CD4-positive, alpha-beta T cell treated with Interferon alpha-2 for 1 hour (primary cell): ENCODE results near the gene CIAO2A.
"Not testable (repeated sequence)": the region's sequence is repeated elsewhere in the genome, so short reads cannot be mapped to it uniquely, and the experiment has no call there.

Experiments
- DNase-seq, 2 donors: peaks; one replicate each; pipeline ENCODE4 v3.0.0-alpha.2; 2020 to 2022

CIAO2A gene

GRCh38 chr15:64111679-64112050 is 18.0 kb upstream of the CIAO2A start:
- no peak for DNase-seq

DNA sequence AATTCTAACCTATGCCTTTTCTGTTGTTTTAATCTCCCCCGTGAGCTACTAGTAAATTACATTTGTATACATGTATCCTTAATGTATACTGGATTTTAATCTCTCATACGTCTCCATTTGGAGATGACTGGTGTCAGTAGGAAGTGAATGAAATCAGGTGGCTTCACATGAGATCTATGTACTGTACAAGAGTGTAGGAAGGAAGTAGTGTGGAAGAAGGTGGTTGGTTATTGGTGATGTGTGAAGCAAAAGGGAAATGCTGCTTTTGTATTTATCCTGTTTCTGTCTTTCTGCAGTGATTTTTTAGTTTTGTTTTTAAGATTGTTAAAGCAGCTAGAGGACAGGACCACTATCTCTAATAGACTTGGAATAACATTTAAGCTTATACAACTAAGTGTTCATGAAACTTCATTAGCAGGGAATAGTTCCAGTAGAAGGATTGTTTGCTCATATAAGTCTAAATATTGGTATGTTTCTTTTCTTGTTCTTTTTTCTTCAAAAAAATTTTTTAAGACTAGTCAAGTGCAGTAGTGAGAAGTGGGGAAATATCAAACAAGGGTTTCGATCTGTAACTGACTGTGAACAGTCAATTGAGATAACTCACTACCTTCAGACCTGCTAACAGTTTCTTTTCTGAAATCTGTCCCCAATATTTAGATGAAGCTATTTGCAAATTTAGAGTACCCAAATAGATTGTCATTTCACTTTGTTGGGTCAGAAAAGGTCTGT is 17.5 kb upstream of the CIAO2A start:
- DNase-seq = peak in 1 of 2 donors; percentile 12

GRCh38 chr15:64110108-64110701 is 16.6 kb upstream of the CIAO2A start:
- DNase-seq = not testable (repeated sequence)

GRCh38 chr15:64107337-64107736 is 13.7 kb upstream of the CIAO2A start:
- DNase-seq = no peak

DNA sequence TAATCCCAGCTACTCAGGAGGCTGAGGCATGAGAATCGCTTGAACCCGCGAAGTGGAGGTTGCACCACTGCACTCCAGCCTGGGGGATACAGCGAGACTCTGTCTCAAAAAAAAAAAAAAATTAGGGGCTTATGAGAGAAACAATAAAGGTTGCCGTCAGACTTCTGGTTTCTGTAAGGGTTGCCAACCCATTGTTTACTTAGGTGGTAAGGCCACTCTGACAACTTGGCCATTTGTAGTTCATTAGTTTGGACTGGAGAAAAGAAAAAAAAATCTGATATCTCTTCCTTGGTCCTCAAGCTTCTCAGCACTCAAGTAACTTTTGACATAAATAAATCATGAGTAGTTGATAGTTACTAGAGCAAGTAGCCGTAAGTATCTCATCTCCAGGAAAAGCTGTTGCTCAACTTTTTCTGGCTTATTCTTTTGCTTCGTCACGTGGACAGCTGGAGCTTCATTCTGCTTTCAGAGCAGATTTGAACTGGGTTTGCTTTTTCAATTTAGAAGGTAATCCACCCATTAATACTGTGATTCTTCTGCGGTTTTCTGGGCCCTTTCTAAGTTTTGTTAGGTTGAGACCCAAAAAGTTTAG is 11.6 kb upstream of the CIAO2A start:
- DNase-seq = no peak

DNA sequence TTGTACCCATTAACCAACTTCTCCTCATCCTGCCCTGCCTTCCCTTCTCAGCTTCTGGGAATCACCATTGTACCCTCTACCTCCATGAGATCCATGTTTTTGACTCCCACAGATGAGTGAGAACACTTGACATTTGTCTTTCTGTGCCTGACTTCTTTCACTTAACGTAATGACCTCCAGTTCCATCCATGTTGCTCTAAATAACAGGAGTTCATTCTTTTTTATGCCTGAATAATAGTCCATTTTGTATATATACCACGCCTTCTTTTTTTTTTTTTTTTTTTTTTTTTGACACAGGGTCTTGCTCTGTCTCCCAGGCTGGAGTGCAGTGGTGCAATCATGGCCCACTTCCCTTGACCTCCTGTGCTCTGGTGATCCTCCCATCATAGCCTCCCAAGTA is 8.9 kb upstream of the CIAO2A start:
- no peak for DNase-seq

GRCh38 chr15:64100958-64101357 is 7.3 kb upstream of the CIAO2A start:
- DNase-seq = no peak

DNA sequence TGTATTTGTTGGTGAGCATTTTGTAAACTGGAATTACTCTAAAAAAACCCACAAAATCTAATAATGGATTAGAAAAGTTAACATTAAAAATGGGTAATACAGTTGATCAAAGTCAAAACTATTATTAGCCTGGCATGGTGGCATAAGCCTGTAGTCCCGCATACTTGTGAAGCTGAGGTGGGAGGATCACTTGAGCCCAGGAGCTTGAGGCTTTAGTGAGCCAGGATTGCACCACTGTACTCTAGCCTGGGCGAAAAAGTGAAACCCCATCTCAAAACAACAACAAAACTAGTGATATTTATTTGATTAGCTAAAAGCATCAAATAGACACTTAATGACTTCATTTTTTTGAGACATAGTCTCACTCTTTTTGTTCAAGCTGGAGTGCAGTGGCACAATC is 5.7 kb upstream of the CIAO2A start:
- no peak for DNase-seq

- DNase-seq = peak in 1 of 2 donors; percentile 25
Observed at GRCh38 chr15:64096668-64097384, 3.2 kb upstream of the CIAO2A start.

- DNase-seq = peak; percentile 95 to 98
Observed at GRCh38 chr15:64095795-64096667, 2.4 kb upstream of the CIAO2A start, which contains the start of gene SNX1. SNX1 (plus strand) TSS chr15:64095982; CDS start chr15:64096014, 32 bp downstream.

DNA sequence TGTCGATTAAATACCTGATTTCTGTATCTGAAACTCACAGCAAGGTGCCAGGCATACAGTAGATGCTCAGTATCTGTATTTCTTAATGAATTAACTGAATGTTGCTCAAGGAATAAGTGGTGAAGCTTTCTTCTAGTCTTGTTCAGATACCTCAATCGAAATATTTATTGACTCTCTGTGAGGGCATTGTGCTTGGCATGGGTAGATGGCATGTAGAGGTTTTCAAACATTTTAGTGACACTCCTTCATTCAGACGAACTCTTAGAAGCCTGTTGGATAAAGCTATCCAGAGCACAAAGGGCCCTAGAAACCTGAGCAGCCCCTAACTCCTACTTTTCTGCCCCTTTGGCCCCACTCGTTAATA is 1.8 kb upstream of the CIAO2A start:
- DNase-seq = no peak

- DNase-seq = peak; percentile 27 to 44
Observed at GRCh38 chr15:64092864-64093626, 593 bp downstream of the CIAO2A start.

GRCh38 chr15:64092075-64092820 is 1.4 kb downstream of the CIAO2A start:
- peak in 1 of 2 donors; percentile 55 for DNase-seq

DNA sequence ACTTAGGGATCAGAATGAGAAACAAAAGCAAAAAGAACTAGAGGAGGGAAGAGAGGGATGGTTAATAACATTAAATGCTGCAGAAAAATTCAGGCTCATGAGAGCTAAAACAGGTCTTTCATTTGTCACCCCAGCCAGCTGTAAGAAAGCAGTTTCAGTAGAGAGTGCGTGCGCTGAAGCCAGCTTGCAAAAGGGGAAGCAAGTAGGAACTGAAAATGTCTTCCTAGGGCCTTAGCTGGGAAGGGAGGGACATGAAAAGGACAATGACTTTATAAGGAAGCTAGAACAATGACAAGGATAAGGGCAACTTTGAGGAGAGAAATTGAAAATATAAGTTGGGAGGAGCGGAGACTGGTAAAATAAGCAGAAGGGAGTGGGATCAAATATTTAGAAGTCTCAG is 3.1 kb downstream of the CIAO2A start:
- DNase-seq = peak in 1 of 2 donors; percentile 29

DNA sequence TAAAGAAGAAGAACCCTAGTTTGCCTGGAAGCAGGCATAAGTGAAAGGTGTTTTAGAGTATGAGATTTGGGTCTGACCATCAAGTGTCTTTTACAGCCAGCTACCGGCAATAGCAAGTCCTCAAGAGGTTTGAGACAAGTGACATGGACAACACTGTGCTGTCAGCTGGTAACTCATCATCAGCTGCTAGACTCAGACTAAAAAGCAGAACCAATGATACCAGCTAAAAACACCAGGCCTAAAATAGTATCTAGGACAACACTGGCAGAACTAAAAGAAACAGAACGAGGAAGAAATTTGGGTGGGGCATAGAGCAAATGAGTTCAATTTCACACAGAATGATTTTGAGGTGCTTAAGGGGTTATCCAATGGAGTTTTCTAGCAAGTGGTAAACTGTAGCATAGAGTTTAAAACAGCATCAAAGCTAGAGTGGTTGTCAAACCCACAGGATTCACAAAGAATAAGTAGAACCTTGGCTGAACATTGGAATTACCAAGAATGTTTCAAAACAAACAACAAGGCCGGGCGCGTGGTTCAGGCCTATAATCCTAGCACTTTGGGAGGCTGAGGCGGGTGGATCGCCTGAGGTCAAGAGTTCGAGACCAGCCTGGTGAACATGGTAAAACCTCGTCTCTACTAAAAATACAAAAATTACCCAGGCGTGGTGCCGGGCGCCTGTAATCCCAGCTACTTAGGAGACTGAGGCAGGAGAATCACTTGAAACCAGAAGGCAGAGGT is 3.9 kb downstream of the CIAO2A start:
- peak in 1 of 2 donors; percentile 39 for DNase-seq

DNA sequence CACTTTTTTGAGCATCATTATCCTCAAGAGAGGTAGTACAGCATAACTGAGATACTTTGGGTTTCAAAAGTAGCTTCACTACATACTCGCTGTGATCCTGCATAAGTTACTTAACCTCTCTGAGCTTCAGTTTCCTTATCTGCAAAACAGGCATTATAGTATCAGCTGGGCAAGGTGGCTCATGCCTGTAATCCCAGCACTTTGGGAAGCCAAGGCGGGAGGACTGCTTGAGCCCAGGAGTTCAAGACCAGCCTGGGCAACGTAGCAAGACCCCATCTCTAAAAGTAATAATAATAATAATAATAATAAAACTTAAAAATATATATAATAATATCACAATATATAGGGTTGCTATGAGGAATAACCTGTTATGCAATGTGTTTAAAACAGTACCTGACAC is 10.9 kb downstream of the CIAO2A start:
- DNase-seq = no peak

- not testable (repeated sequence) for DNase-seq
Observed at GRCh38 chr15:64073496-64073895, 20.1 kb downstream of the CIAO2A start.

DNA sequence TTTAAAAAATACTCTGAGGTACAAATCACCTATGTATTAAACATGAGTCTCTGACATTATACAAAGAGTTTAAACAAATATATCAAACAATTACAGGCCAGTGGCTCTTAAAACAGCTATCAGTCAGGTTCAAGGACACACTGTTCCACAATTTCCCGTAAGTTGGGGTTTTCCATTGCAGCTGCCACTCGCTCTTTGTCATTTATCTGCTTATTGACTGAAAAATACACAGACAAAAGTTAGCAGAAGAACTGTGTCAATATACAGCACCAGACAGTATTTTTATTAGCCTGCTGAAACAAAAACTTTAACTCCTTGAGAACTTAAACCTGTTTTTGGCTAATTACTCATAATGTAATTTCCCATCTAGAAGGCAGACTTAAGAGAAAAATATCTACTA is 20.8 kb downstream of the CIAO2A start:
- no peak for DNase-seq

DNA sequence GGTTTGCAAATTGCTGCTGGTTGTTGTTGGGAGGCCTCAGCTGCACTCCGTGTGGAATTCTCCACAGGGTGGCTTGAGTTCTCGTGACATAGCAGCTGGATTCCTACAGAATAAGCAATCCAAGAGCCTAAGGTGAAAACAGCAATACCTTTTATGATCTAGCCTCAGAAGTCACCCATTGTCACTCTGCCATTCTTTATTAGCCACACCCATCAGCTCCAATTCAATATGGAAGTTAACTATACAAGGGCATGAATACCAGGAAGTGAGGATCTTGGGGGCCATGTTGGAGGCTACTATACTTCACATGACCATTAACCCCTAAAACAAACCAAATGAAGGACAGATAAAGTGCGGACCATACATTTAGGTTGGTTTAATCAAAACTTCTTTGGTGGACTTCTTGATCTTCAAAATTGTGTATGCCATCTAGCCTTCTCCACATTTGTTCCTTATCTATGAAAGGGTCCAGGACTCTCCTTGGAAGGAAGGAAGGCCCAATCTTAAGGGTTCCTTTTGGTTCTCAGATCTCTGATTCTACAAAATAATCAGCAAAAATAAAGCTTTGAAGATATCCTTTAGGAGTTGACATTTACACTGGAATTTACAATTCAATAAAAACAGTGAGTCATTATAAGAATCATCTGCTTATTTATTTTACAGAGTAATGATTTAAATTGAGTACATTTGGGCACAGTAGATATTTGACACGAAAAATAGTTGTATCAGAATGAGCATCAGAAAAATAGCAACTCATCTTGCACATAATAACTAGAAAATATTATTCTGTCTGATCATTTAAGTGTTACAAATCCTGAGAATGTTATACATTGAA is 21.5 kb downstream of the CIAO2A start:
- DNase-seq = no peak
